ENCODE data around the gene SERPIND1.
"Not testable (repeated sequence)": the region's sequence is repeated elsewhere in the genome, so short reads cannot be mapped to it uniquely, and the experiment has no call there.

Gene SERPIND1

DNA sequence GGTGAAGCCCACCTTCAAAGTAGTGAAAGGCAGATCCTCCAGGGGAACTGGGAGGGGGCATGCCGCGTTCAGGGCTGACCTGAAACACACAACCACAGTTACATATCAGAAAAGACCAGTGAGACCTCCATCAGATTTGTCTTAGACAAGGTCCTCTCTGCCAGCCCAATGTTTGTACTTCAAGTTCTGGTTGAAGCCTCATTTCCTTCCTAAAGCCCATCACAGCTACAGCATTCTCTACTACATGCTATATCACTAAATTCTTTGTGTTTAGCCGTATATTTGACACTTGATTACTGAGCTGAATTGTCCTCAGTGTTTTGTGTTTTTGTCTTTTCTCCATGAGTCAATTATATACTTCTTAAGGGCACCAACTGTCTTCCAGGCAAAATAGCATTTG lies 44.6 kb downstream of the SERPIND1 start:
- DNase-seq = no peak

DNA sequence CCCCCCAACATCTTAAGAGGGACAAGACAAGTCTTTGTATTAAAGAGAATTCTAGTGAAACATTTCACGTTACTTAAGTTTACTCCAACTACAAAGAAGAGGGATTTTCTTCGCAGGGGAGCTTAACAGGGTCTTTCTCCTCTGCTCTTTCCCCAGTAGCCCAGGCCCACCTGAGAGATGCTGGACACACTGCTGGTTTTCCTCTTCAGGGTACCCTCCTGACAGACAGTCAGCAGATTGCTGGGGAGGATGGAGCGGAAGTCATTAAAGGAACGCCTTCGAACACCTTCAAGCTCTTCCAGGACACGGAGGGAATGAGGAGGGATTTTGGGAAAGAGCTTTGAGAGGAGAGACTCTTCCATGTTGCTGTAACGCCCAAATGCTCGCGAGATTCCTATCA lies 45.6 kb downstream of the SERPIND1 start:
- no peak for DNase-seq

DNA sequence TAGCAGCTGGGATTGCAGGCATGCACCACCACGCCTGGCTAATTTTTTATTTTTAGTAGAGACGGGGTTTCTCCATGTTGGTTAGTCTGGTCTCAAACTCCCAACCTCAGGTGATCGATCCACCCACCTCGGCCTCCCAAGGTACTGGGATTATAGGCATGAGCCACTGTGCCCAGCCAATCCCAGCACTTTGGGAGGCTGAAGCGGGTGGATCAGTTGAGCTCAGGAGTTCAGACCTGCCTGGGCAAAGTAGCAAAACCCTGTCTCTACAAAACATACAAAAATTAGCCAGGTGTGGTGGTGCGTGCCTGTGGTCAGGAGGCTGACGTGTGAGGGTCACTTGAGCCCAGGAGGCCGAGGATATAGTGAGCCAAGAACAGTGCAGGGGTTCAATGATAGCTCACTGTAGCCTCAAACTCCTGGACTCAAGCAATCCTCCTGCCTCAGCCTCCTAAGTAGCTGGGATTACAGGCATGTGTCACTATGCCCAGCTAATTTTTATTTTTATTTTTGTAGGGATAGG lies 47.9 kb downstream of the SERPIND1 start:
- DNase-seq = not testable (repeated sequence)

DNA sequence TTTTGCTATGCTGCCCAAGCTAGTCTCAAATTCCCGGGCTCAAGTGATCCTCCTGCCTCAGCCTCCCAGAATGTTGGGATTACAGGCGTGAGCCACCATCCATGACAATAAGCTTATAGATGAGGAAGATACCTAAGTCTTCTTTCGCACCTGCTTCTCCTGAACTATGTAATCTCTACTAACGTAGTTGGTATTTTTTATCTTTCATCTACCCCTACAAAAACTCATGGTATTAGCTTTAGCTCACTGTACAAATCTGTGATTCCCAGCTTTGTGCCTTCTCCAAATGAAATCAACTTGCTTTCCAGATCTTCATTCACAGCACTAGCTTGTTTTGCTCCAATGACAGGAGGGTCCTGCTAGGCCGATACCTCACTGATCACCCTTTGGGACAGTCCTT lies 48.3 kb downstream of the SERPIND1 start:
- DNase-seq = no peak

DNA sequence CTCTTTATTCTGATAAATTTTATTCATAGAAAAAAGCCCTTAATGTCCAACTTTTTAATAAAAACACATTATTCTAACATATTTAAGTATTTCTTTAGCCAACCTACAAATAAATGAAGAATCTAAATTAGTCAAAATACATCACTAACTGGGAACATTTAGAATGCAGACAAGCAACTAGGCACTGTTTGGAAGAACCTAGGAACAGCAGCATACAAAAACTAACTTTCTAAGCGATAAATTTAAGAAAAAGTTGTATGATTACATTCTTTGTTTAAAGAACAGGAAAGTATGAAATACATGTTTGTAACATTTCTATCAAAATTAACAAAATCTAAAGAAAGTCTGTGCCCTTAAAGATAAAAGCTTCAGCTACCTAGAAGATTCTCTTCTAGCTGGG lies 49.4 kb downstream of the SERPIND1 start:
- no peak for DNase-seq

DNA sequence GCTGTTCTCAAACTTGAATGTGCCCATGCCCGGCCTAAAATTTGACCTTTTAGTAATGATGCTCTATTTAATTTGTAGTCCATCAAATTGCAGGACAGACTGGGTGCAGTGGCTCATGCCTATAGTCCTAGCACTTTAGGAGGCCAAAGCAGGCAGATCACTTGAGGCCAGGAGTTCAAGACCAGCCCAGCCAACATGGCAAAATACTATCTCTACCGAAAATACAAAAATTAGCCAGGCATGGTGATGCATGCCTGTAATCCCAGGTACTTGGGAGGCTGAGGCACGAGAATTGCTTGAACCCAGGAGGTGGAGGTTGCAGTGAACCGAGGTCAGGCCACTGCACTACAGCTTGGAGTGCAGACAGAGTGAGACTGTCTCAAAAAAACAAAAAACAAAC lies 51.3 kb downstream of the SERPIND1 start:
- not testable (repeated sequence) for DNase-seq

DNA sequence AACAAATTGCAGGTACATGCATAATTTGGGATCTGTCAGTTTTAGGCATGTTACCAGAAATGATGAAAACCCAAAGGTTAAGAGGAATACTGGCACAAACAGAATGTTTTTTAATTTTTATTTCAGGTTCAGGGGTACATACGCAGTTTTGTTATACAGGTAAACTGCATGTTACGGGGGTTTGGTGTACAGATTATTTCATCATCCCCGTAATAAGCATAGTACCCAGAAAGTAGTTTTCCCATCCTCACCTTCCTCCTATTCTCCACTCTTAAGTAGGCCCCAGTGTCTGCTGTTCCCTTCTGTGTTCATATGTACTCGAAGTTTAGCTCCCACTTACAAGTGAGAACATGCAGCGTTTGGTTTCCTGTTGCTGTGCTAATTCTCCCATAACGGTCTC lies 51.7 kb downstream of the SERPIND1 start:
- no peak for DNase-seq

DNA sequence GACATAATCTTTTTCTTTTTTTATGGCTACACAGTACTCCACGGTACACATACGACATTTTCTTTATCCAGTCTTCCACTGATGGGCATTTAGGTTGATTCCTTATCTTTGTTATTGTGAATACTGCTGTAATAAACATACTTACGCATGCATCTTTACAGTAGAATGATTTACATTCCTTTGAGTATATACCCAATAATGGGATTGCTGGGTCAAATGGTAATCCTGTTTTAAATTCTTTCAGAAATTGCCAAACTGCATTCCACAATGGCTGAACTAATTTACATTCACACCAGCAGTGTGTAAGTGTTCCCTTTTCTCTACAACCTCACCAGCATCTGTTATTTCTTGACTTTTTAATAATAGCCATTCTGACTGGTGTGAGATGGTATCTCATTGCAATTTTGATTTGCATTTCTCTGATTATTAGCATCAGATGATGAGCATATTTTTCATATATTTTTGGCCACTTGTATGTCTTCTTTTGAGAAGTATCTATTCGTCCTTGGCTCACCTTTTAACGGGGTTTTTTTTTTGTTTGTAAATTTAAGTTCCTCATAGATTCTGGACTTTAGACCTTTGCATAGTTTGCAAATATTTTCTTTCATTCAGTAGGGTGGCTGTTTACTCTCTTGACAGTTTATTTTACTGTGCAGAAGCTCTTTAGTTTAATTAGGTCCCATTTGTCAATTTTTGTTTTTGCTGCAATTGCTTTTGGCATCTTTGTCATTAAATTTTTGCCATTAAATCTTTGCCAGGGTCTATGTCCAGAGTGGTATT lies 52.6 kb downstream of the SERPIND1 start:
- not testable (repeated sequence) for DNase-seq

DNA sequence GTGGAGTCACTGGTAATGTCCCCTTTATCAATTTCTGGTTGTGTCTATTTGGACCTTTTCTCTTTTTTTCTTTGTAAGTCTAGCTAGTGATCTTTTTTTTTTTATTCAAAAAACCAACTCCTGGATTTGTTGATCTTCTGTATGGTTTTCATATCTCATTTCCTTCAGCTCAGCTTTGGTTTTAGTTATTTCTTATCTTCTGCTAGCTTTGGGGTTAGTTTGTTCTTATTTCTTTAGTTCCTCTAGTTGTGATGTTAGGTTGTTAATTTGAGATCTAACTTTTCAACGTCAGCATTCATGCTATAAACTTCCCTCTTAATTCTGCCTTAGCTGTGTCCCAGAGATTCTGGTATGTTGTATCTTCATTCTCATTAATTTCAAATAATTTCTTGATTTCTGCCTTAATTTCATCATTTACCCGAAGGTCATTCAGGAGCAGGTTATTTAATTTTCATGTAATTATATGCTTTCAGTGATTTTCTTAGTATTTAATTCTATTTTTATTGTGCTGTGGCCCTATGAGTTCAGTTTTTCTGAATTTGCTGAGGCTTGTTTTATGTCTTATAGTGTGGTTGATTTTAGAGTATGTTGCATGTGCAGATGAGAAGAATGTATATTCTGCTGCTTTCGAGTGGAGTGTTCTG lies 55.7 kb downstream of the SERPIND1 start:
- DNase-seq = no peak

DNA sequence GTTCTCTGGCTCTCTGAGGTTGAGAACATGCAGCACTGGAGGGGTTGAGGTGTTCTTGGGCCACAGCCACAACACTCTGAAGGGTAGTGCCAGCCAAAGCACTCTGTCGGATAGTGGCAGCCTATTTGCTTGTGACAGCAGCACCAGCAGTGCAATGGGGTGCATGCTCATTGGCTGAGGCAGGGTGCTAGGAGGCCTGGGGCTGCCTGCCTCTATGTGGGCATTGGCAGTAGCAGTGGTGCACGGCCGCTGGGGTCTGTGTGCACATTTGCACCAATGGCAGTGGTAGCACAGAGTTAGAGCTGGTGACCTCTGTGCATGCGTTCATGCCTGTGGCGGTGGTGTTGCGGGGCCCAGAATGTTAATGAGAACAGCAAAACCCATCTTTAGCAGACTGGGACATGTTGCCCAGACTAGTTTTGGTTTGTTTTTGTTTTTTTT lies 59.3 kb downstream of the SERPIND1 start:
- DNase-seq = no peak

DNA sequence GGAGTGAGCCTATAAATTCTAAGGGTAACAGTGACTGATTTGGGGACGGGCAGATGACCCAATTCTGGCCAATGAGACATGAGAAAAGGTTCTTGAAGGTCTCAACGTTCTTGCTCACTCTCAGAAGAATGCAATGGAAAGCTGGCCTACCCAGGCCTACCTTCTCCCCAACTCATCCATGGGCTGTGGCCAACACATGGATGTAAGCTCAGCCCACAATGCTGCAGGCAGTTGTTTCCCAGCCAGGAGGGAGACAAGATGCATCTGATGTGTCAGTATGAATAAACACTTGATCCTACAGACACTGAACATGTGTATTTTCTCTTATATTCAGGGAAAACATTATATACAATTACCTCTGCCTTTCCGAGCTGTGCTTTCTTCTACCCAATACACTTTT lies 60.3 kb downstream of the SERPIND1 start:
- DNase-seq = no peak

DNA sequence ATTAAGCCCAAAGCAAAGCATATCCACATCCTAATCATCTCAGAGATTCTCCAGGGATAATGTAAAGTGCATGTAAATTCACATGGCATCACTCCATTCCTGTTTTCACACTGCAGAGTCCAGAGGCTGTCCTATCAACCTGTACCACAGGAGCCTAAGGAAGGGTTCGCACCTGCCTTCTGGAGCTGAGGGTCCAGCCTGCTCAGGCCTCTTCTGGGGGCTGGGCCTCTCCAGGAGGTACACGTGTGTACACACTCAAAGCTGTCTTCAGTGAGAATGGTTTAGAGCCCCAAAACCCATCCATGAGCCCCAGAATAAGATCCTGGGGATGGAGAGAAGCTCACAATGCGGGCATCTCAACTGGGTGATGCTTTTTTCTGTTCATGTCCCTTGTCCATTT lies 60.8 kb downstream of the SERPIND1 start:
- no peak for DNase-seq

Measured in NCI-H226 (cell line).